K562 (cell line): ENCODE data around the gene C2orf76. TPM values are rescaled to one million over a fixed set of nuclear protein-coding genes. Genes with fewer than 3 reads are reported as not detected.

Source experiments
- AFF4 ChIP-seq: sonication (generic); formaldehyde crosslinking; IDR thresholded peaks from 2 replicates; pipeline ENCODE4 v1.8.0; 2023; ENCODE audit warnings: mild to moderate bottlenecking, missing genetic modification reagents
- ASH1L ChIP-seq: fragments of 450-650 bp; IDR thresholded peaks from 2 replicates; pipeline ENCODE4 v1.6.1; 2018; ENCODE audit warnings: borderline replicate concordance, mild to moderate bottlenecking, low read depth; ENCODE audit not compliant: partially characterized antibody
- BCL6 ChIP-seq: fragments of 250-450 bp; sonication (Bioruptor Pico); IDR thresholded peaks from 2 replicates; pipeline ENCODE4 v1.4.0; 2020
- FOXA1 ChIP-seq: fragments of 450-650 bp; IDR thresholded peaks from 2 replicates; pipeline ENCODE4 v1.6.1; 2016; ENCODE audit warnings: mild to moderate bottlenecking, borderline replicate concordance
- FOXM1 ChIP-seq, 2 experiments: fragments of 450-650 bp in 1 of 2; sonication (generic) in 1 of 2; formaldehyde crosslinking in 1 of 2; IDR thresholded peaks; 2 replicates each; pipeline versions ENCODE4 v1.6.1 to v1.9.0; 2017 to 2022; ENCODE audit warnings: low read depth in 2 of 2, mild to moderate bottlenecking in 2 of 2, missing genetic modification reagents in 1 of 2, moderate library complexity in 1 of 2
- GATAD2B ChIP-seq: fragments of 450-650 bp; IDR thresholded peaks from 2 replicates; pipeline ENCODE4 v1.6.1; 2017; ENCODE audit warnings: mild to moderate bottlenecking, borderline replicate concordance
- HMG20B ChIP-seq: fragments of 250-450 bp; sonication (Bioruptor Pico); IDR thresholded peaks from 2 replicates; pipeline ENCODE4 v1.5.0; 2021; ENCODE audit warnings: mild to moderate bottlenecking
- LARP7 ChIP-seq: fragments of 450-650 bp; IDR thresholded peaks from 2 replicates; pipeline ENCODE4 v1.6.1; 2016
- NONO ChIP-seq, 2 experiments: fragments of 200-400 bp in 1 of 2; fragments of 450-650 bp in 1 of 2; formaldehyde crosslinking in 1 of 2; IDR thresholded peaks; 2 replicates each; pipeline ENCODE4 v1.6.1; 2017; ENCODE audit warnings: low read depth in 2 of 2, mild to moderate bottlenecking in 2 of 2, moderate library complexity in 2 of 2, low read length in 1 of 2
- PTRF ChIP-seq: fragments of 450-650 bp; IDR thresholded peaks from 2 replicates; pipeline ENCODE4 v1.6.1; 2016; ENCODE audit warnings: mild to moderate bottlenecking, missing genetic modification characterization, missing compliant biosample characterization
- RREB1 ChIP-seq: fragments of 250-450 bp; sonication (Bioruptor Pico); IDR thresholded peaks from 2 replicates; pipeline ENCODE4 v1.4.0; 2020
- SNIP1 ChIP-seq: fragments of 450-650 bp; IDR thresholded peaks from 2 replicates; pipeline ENCODE4 v1.7.1; 2017; ENCODE audit warnings: low read depth, mild to moderate bottlenecking
- SRSF1 ChIP-seq: fragments of 200-400 bp; formaldehyde crosslinking; IDR thresholded peaks from 2 replicates; pipeline ENCODE4 v1.6.1; 2017; ENCODE audit warnings: mild to moderate bottlenecking, low read depth, low read length, moderate library complexity
- TAF9B ChIP-seq: fragments of 450-650 bp; IDR thresholded peaks from 2 replicates; pipeline ENCODE4 v1.6.1; 2018; ENCODE audit warnings: mild to moderate bottlenecking; ENCODE audit not compliant: partially characterized antibody
- TBL1XR1 ChIP-seq, 2 experiments: IDR thresholded peaks; 2 replicates each; pipeline ENCODE4 v1.6.1; 2012; ENCODE audit warnings: improper control_type of control experiment in 2 of 2, low read length in 2 of 2, mild to moderate bottlenecking in 1 of 2
- ZKSCAN1 ChIP-seq: fragments of 150-350 bp; IDR thresholded peaks from 2 replicates; pipeline ENCODE4 v1.6.1; 2016; ENCODE audit warnings: low read depth, low read length
- ZKSCAN8 ChIP-seq: fragments of 200-800 bp; sonication (Bioruptor generic); IDR thresholded peaks from 2 replicates; pipeline ENCODE4 v1.6.1; 2016; ENCODE audit warnings: missing genetic modification characterization, missing compliant biosample characterization
- polyA plus RNA-seq, 8 experiments: library from polyadenylated mRNA; depleted of rRNA in 4 of 8; stranded (reverse) in 5 of 8; unstranded in 3 of 8; fragments of >200 nt; fragmentation: Nextera tagmentation in 2 of 8; fragmentation: Illumina TruSeq in 1 of 8; extraction: Ambion mirVana in 2 of 8; extraction: Trizol in 1 of 8; gene quantifications; 2 replicates each; pipeline versions ENCODE4 v1.2.1 to v1.2.3, GENCODE V29; 2011 to 2014; ENCODE audit warnings: inconsistent platforms in 1 of 8, missing spikeins in 1 of 8
- total RNA-seq, 7 experiments: library from RNA; depleted of rRNA in 6 of 7; stranded (reverse); fragments of >200 nt in 6 of 7; fragmentation: Illumina TruSeq in 2 of 7; extraction: Trizol in 2 of 7; gene quantifications; 2 replicates each; pipeline versions ENCODE4 v1.2.1 to v1.2.3, GENCODE V29; 2011 to 2021; ENCODE audit warnings: low replicate concordance in 1 of 7
- TF ChIP-seq, protein P1 (sequence below), 2 experiments: fragments of 250-450 bp in 1 of 2; fragments of 450-650 bp in 1 of 2; sonication (Bioruptor Pico) in 1 of 2; IDR thresholded peaks; 2 replicates each; pipeline versions ENCODE4 v1.6.1 to v1.8.0; 2016 to 2021; ENCODE audit warnings: mild to moderate bottlenecking in 2 of 2, moderate library complexity in 2 of 2, missing compliant biosample characterization in 1 of 2, missing genetic modification characterization in 1 of 2

The C2orf76 gene
- total and polyA plus RNA-seq, 9 of the 15 experiments (the other 6 are each of a cell fraction or from before 2014, with no cell fraction given), result 4.8 to 26.2 (median 14.5) TPM

GRCh38 chr2:119387381-119388129, 20.9 kb upstream of the C2orf76 start (continued):
- TF ChIP-seq RREB1 (CRISPR knock-in tag), result no peak
- TF ChIP-seq HMG20B (CRISPR knock-in tag), result no peak
- no peak for TF ChIP-seq SRSF1
- TF ChIP-seq LARP7, result no peak
- TF ChIP-seq, protein P1, sequence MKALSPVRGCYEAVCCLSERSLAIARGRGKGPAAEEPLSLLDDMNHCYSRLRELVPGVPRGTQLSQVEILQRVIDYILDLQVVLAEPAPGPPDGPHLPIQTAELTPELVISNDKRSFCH (CRISPR knock-in tag; IDR thresholded peaks at IDR 0.05), result no peak
- TF ChIP-seq, protein P1 (tag; IDR thresholded peaks at IDR 0.05), result no peak; the same call in 1 of the 2 replicates
- no peak for TF ChIP-seq SNIP1
- TF ChIP-seq ZKSCAN1, result no peak
- TF ChIP-seq NONO (IDR thresholded peaks at IDR 0.05; ENCODE audit: low read depth in 2 of 2, low read length in 1 of 2), result no peak
- TF ChIP-seq TAF9B, result no peak
- no peak for TF ChIP-seq PTRF (tag)
- TF ChIP-seq GATAD2B, result no peak
- TF ChIP-seq FOXM1 (IDR thresholded peaks at IDR 0.05; ENCODE audit: low read depth), result no peak
- no peak for TF ChIP-seq FOXM1 (CRISPR knock-in tag; IDR thresholded peaks at IDR 0.05; ENCODE audit: low read depth)
- TF ChIP-seq TBL1XR1 (IDR thresholded peaks at IDR 0.05; ENCODE audit: low read length in 2 of 2), result no peak
- TF ChIP-seq ZKSCAN8 (CRISPR knock-in tag), result no peak
- TF ChIP-seq AFF4 (CRISPR knock-in tag), result no peak
- TF ChIP-seq ASH1L, result no peak
- TF ChIP-seq FOXA1, result no peak
- TF ChIP-seq BCL6 (CRISPR knock-in tag), result no peak
